MV-4-11 (cell line): ENCODE measurements around the gene SGK1.
"Not testable (repeated sequence)": the region's sequence is repeated elsewhere in the genome, so short reads cannot be mapped to it uniquely, and the experiment has no call there.

Experiments used
- DNase-seq: peaks from one replicate; lab custom pipeline; 2025; lab: John Stamatoyannopoulos, UW

The SGK1 gene

GRCh38 chr6:134304381-134304780 is 13.5 kb downstream of the SGK1 start:
- not testable (repeated sequence) for DNase-seq

GRCh38 chr6:134303891-134304290 is 14.0 kb downstream of the SGK1 start:
- no peak for DNase-seq

- DNase-seq, result no peak
Measured at GRCh38 chr6:134299236-134299635, 18.7 kb downstream of the SGK1 start.

- DNase-seq, result no peak
Measured at GRCh38 chr6:134296762-134297161, 21.1 kb downstream of the SGK1 start.

- peak; percentile 97 for DNase-seq
Measured at GRCh38 chr6:134295953-134296553, 21.9 kb downstream of the SGK1 start.

GRCh38 chr6:134293659-134294161 is 24.2 kb downstream of the SGK1 start:
- DNase-seq, result no peak

- no peak for DNase-seq
Measured at GRCh38 chr6:134291156-134291555, 26.8 kb downstream of the SGK1 start.

- no peak for DNase-seq
Measured at GRCh38 chr6:134289204-134289575, 28.7 kb downstream of the SGK1 start.

- DNase-seq, result peak; percentile 87
Measured at GRCh38 chr6:134288538-134289203, 29.2 kb downstream of the SGK1 start.

- DNase-seq, result peak; percentile 35
Measured at GRCh38 chr6:134287859-134288537, 29.9 kb downstream of the SGK1 start.

- no peak for DNase-seq
Measured at GRCh38 chr6:134282816-134283215, 35.1 kb downstream of the SGK1 start.

- DNase-seq, result no peak
Measured at GRCh38 chr6:134281388-134281787, 36.5 kb downstream of the SGK1 start.

GRCh38 chr6:134278000-134278399 is 39.9 kb downstream of the SGK1 start:
- no peak for DNase-seq

GRCh38 chr6:134276891-134277377 is 41.0 kb downstream of the SGK1 start:
- not testable (repeated sequence) for DNase-seq

- no peak for DNase-seq
Measured at GRCh38 chr6:134272374-134272773, 45.5 kb downstream of the SGK1 start.

GRCh38 chr6:134267917-134268361 is 50.0 kb downstream of the SGK1 start:
- no peak for DNase-seq

GRCh38 chr6:134266776-134267175 is 51.1 kb downstream of the SGK1 start:
- no peak for DNase-seq

- no peak for DNase-seq
Measured at GRCh38 chr6:134261766-134262165, 56.1 kb downstream of the SGK1 start.

- no peak for DNase-seq
Measured at GRCh38 chr6:134258849-134259306, 59.0 kb downstream of the SGK1 start.

GRCh38 chr6:134257516-134257915 is 60.4 kb downstream of the SGK1 start:
- DNase-seq, result no peak

- DNase-seq, result no peak
Measured at GRCh38 chr6:134256862-134257261, 61.0 kb downstream of the SGK1 start.

- DNase-seq, result not testable (repeated sequence)
Measured at GRCh38 chr6:134255280-134255679, 62.6 kb downstream of the SGK1 start.

- DNase-seq, result no peak
Measured at GRCh38 chr6:134254118-134254517, 63.8 kb downstream of the SGK1 start.
